CD4-positive, alpha-beta T cell treated with Interleukin-17A for 4 hours (primary cell): ENCODE measurements around the gene PXMP4.
"Not testable (repeated sequence)": the region's sequence is repeated elsewhere in the genome, so short reads cannot be mapped to it uniquely, and the experiment has no call there.

Source experiments
- DNase-seq: peaks from one replicate; pipeline ENCODE4 v3.0.0-alpha.2; 2020; ENCODE audit warnings: mixed read lengths

Gene PXMP4

DNA sequence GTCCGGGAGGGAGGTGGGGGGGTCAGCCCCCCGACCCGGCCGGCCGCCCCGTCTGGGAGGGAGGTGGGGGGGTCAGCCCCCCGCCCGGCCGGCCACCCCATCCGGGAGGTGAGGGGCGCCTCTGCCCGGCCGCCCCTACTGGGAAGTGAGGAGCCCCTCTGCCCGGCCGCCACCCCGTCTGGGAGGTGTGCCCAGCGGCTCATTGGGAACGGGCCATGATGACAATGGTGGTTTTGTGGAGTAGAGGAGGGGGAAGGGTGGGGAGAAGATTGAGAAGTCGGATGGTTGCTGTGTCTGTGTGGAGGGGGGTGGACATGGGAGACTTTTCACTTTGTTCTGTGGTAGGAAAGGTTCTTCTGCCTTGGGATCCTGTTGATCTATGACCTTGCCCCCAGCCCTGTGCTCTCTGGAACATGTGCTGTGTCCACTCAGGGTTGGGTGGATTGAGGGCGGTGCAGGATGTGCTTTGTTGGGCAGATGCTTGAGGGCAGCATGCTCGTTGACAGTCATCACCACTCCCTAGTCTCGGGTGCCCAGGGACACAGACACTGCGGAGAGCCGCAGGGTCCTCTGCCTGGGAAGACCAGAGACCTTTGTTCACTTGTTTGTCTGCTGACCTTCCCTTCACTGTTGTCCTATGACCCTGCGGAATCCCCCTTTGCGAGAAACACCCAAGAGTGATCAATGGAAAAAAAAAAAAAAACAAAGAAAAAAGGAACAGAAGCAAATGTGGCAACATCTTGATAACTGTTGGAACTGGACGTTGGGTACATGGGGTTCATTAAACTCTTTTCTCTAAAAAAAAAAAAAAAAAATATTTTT lies 18.3 kb downstream of the PXMP4 start:
- DNase-seq, result no peak

DNA sequence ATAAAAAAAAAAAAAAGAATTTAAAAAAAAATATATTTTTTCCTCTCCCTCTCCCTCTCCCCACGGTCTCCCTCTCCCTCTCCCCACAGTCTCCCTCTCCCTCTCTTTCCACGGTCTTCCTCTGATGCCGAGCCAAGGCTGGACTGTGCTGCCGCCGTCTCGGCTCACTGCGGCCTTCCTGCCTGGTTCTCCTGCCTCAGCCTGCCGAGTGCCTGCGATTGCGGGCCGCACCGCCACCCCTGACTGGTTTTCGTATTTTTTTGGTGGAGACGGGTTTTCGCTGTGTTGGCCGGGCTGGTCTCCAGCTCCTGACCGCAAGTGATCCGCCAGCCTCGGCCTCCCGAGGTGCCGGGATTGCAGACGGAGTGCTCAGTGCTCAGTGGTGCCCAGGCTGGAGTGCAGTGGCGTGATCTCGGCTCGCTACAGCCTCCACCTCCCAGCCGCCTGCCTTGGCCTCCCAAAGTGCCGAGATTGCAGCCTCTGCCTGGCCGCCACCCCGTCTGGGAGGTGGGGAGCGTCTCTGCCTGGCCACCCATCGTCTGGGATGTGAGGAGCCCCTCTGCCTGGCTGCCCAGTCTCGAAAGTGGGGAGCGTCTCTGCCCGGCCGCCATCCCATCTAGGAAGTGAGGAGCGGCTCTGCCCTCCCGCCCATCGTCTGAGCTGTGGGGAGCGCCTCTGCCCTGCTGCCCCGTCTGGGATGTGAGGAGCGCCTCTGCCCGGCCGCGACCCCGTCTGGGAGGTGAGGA lies 19.2 kb downstream of the PXMP4 start:
- not testable (repeated sequence) for DNase-seq

DNA sequence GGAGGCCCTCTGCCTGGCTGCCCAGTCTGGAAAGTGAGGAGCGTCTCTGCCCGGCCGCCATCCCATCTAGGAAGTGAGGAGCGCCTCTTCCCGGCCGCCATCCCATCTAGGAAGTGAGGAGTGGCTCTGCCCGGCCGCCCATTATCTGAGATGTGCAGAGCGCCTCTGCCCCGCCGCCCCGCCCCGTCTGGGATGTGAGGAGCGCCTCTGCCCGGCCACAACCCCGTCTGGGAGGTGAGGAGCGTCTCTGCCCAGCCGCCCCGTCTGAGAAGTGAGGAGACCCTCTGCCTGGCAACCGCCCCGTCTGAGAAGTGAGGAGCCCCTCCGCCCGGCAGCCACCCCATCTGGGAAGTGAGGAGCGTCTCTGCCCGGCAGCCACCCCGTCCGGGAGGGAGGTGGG lies 21.1 kb downstream of the PXMP4 start:
- DNase-seq, result not testable (repeated sequence)

DNA sequence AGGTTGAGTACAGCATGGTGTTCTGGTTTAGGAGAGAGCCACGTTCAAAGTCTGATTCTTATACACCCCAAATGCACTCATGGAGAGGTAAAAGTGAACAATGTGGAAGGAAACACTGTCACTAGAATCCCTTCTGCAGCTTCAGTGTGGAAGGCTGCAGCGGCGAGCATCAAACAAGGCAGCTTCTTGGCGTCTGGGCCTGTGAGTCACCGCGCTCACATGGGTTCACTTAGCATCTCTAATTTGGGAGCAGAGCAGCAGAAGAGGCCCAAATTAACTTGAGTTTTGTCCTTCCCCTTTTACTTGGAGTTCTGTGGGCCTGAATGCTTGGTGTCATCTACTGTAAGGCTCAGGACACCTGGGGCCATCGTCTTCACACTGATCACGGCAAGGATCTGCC lies 23.0 kb downstream of the PXMP4 start:
- no peak for DNase-seq

DNA sequence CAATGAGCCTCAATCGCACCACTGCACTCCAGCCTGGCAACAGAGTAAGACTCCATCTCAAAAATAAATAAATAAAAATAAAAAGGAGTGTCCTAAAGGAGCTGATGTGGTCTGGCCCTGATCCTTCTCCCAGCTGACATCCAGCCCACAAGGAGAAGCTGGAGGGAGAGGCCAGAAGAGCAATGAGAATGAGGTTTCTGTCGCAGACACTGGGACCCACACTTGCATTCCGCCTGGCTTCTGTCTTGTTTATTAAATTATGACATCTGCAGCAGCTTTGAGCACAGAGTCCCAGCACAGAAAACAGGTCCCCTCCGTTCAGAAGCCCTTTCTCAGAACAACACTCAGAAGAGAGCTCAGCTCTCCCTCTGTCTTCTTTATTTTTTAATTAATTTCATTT lies 23.7 kb downstream of the PXMP4 start:
- no peak for DNase-seq

DNA sequence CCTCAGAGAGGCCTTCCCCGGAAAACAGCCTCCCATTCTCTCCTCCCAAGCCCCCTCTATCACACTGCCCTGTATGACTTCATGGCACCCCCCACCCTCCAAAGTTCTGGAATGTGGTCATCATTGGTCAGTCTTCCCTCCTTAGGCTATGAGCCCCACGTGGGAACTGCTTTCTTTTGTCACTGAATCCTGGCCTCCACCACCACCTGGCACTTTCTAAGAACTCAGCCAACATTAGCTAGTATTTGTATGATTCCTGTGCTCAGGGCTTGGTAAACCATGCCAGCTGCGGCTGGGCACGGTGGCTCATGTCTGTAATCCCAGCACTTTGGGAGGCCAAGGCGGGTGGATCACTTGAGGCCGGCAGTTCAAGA lies 25.5 kb downstream of the PXMP4 start:
- DNase-seq, result no peak

DNA sequence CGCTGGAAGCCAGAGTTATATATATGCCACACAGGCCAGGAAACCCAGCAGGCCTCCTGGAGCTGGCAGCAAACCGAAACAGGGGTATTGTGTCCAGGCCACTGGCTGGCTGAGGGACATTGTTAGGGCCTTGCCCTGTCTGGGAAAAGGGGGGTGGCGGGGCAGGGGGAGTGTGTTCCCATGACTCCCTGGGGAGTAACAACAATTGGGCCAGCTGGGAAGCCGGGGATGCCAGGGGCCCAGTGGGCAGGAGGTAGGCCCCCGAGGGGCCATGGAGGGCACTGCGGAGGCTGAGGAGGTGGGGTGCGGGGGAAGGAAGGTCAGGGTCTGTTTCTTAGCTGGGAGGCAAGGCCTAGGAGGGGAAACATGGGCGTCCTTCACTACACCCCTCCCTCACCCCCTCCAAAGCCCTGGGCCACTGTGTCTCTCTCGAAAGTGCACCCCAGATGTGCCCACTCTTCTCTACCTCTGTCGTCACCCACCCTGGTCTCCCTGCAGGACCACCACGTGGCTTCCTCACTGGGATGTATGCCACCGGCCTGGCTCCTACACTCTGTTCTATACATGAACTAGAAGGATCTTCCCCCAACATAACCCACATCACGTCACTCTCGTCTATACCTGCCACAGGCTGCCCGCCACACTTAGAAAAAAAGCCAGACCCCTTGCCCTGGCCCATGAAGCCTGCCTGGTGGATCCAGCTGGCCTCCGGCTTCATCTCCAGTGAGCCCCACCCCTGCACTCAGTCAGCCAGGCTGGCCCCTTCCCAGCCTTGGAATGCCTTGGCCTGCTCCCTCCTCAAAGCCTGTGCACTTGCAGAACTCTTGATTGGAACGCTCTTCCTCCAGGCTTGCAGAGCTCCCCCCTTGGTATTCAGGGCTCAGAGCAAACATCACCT lies 26.1 kb downstream of the PXMP4 start:
- DNase-seq, result no peak

DNA sequence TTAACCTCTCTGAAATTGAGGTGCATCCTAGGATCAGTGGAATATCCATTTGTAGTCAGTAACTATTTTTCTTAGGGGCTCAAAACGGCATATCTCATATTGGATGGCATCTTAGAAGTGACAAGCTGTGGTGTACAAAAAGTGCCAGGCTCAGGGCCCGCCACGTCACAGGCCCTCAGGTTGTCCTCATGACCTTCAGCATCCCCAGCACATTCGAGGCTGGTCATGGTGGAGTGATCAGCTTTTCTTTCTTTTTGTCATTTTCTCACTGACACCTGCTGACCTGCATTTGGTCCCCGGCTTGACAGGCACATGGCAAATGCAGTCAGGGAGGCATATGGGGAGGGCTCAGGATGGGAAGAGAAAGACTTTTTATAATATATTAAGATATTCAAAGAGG lies 26.8 kb downstream of the PXMP4 start:
- DNase-seq, result no peak

DNA sequence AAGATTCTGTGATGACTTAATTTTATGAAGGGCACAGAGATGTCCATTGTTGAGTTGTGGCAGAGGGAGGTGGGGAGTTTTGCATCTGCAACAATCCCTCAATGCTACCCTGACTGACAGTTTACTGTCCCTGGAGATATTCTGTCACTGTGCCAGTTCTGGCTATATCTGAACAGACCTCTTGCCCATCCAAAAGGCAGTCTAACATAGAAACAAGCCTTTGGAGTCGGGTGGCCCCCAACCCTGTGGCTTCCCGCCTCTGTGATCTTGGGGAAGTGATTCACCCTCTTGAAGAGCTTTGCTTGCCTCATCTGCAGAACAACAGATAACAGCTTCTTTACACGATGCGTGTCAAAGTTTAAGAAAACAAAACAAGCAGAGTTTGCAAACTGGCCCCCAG lies 30.1 kb downstream of the PXMP4 start:
- DNase-seq, result peak; percentile 81

DNA sequence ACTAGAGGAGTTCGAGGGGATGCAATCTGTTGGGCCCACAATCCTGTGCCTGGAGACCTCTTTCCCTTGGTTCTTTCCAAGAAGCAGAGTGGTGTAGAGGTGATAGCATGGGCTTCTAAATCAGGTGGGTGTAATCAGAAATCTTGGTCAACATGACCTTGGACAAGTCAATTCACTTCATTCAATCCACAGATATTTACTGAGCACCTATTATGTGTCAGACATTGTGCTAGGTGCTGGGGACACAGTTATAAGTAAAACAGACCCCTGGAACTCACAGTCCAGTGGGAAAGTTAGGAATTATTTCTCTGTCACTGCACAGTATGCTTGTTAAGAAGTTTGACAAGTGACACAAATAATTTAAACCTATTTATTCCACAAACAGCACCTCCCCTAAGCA lies 30.6 kb downstream of the PXMP4 start:
- no peak for DNase-seq

DNA sequence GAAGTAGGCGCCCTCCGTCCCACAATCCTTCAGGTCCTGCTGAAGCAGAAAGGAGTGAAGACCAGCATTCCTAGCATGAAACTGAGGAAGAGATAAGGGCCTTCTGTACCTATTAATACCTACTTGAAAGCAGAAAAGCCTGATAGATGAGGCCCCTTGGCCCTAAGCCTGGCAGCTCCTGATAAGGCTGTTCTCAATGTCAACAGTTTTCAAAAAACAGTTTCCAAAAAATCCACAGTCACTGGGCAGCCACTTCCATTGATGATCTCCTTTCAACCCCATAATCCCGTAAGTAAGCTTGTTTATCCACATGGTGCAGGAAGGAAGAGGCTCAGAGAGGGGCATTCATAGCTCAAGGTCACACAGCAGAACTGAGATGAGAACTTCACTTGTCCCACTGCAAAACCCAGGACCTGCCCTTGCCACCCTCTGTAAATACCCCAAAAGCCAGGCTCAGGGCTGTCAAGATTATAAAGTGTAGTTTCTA lies 31.1 kb downstream of the PXMP4 start:
- no peak for DNase-seq

DNA sequence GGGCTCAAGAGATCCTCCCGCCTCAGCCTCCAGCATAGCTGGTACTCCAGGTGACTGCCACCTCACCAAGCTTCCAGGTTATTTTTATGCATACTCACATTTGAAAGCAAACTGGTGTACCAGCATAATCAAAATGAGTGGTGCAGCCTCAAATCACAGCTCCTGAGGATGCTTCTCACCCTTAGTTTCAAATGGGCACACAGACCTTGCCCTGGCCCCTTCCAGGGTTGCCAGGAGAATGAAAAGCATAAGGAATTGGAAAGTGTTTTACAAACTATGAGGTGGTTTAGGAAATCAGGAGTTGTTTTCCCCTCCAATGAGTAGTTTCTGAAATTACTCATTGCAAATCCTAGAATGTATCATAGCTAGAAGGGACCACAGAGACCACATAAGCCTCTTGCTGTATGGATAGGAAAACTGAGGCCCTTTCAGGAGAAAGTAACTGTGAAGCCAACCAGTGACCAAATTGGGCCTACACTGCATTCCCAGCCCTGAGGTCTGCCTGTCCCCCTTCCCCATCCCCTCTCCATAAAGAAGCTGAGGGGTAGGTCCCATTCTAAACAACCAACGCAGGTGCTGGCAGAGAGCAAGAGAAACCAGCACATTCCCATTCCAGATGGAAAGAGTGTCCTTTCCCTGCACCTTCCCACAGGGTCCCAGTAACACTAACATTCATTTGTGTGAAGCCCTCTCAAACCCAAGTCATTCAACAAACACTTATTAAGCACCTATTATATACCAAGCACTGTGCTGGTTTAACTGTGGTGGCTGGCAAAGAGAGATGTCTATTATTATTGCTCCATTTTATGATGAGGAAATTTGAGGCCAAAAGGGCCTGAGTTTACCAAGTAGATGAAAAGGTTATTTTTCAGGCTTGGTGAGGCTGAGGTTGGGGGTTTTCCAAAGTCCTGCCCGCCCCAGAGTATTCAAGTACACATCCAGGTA lies 31.8 kb downstream of the PXMP4 start:
- DNase-seq, result no peak

DNA sequence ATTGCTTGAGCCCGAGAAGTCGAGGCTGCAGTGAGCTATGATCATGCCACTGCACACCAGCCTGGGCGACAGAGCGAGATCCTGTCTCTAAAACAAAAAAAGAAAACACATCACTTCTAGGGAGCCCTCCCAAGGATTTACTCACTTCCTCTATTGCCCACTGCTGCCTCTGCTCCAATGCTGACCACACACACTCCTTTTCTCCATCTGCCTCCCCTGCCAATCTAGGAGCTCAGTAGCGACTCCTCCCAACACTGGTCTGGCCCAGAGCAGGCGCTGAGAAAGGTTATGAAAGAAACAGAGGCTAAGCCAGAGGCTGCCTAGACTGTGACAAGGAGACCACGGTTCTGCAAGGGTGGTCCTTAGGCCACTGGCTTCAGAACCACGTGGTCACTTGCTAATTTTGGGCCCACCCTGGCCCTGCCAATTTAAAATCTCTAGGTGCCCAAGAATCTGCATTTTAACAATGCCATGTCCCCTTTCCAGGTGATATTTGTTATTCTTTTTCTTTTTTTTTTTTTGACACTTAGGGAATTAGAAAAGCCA lies 32.7 kb downstream of the PXMP4 start:
- no peak for DNase-seq

DNA sequence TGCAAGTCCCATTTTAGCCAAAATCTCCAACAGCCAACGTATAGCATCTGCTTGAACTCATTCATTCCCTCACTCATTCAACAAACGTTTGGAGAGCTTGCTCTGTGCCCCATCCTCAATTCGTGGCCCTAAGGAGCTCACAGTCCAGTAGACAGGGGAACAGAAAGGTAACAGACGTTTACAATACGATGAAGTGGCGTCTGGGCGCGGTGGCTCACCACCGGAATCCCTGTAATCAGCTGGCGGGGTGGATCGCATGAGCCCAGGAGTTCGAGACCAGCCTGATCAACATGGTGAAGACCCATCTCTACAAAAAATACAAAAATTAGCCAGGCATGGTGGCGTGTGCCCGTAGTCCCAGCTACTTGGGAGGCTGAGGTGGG lies 33.1 kb downstream of the PXMP4 start:
- no peak for DNase-seq

DNA sequence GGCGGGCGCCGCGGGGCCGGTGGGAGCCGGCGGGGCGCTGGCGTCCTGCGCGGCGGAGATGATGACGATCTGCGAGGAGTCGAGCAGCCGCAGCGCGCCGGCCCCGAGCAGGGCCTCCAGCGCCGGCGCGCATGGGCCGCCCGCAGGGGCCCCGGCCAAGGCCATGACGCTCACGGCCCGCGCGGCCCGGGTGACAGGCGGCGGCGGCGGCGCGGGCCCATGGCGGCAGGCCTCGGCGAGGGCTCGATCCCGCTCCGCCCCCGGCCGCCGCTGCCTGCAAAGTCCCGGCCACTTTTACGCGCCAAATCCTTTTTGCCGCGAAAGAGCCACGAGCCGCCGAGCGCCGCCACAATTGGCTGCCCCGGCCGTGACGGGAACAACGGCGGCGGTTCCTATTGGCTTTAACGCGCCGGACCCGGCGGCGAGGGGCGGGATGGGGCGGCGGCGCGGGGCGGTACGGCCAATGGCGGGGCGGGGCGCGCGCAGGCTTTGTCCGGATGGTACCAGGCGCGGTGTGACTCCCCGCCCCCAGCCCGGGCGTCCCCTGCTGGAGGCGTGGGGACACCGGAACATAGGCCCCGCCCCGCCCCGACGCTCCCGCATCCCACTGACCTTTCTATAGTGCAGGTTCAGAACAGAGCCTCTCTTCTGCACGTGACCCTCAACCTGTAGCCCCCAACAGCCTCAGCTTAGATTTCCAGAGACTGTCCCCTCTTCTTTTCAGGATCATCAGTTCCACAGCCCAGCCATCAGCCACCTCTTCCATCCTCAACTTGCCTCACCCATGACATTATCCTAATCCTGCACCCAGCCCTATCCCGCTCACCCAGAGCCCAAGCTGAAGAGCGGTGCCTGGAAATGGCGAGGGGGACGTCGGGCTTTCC lies 33.8 kb downstream of the PXMP4 start, which contains the start of gene E2F1:
Gene E2F1, minus strand, starts transcription at position 286 of the 884 bp plus-strand sequence. Its CDS starts 121 bp downstream, at position 165.
- peak; percentile 97 for DNase-seq

DNA sequence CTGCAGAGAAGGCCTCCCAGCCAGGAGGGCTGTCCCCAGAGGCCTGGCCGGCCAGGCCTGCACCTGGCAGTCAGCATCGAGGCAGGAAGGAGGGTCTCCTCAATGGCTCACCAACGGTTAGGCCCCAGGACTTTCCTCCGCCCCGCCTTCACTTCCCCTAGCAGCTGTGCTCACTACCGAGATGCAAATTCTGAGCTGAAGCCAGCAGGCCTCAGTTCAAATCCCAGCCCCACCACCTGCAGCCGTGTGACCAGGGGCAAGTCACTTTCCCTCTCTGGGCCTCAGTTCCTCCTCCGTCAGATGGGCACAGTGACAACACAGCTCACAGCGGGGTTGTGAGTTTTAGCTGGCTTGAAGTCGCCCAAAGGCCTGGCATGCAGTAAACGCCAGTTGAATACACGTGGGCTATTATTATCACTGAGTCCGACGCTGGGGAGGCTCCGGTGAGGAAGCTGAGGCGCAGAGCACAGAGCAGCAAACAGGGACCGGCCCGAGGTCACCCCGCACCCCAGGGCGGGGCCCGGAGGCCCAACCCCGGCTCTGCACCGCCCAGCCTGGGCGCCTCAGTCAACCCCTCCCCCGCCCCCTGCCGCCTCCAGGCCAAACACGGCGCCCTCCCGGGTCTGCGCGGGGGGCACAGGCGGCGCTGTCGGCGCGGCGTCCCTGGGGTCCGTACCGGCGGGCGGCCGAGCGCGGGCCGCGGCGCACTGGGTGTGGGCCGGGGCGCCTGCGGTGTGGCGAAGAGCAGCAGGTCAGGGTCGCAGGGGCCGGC lies 34.6 kb downstream of the PXMP4 start:
- peak; percentile 66 for DNase-seq

DNA sequence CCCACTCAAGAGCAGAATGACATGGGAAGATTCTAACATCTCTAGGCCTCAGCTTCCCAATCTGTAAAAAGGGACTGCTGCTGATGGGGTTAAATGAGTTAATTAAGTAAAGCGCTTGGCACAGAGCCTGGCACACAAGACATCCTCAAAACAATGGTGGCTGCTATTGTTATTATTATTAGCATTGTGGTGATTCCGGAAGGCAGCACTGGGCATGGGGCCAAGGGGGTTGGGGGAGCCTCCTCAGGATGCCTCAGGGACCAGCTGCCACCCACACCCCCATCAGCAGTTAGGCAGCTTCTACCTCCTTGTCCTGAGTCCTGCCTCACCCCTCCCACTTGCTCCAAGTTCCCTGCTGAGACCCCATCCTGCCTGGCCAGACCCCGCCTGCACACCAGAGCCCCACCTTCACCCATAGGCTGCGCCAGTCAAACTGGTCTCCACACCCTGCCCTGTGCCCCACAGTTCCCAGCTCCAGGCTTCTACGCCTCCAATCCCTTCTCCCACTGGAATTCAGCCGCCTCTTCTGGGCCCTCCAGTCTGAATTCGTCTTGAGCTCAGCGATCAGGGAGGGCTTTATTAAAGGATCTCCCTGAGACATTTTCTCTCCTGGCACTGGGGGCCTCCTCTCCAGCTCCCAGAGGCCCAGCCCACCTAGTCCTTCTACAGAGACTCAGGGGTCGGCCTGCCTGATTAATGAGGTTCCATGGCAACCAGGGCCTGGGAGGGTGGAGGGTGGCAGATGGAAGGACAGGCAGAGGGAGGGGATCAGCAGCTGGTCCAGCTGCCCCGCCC lies 35.4 kb downstream of the PXMP4 start:
- no peak for DNase-seq

DNA sequence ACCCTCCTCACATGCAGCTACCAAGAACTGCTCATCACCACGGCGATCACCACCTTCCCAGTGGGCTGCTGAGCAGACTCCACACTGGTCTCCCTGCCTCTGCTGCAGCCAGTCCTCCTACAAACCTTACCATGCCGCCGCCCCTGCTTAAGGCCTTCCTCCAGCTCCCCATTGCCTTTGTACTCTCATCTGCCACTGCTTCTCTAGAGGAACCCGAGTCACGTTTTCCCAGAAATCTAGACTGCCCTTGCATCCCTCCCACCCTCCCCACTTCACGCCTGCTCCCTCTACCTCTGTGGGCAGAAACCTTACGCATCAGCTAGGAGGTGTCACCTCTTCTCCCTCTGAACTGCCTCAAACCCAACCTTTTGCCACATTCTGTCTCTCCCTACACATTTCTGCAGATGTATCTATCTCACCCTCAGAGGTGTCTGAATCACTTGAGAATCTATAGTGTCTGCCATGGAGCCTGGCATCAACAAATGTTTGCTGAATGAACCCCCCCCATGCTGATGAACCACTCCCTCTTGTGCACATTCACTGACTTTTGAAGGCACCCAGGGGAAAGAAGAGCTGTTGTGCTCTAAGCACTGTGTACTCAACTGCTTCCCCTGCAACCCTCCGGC lies 38.3 kb downstream of the PXMP4 start:
- no peak for DNase-seq
